ENCODE measurements around the gene NUAK1.

GRCh38 chr12:106071686-106072085, 67.1 kb downstream of the NUAK1 start:
- TF ChIP-seq POLR2A (IDR thresholded peaks at IDR 0.05) (no peak), CTCF (IDR thresholded peaks at IDR 0.05) (no peak)
